Spleen (tissue), 7 donors: ENCODE data around the gene BPIFB3.

ENCODE experiments used
- CTCF ChIP-seq, 11 experiments: fragments of 200-600 bp in 7 of 11; fragments of 450-650 bp in 4 of 11; sonication (generic) in 4 of 11; IDR thresholded peaks in 8 of 11; conservative IDR thresholded peaks in 3 of 11; 1 replicate in 7 of 11; 2 replicates in 4 of 11; pipeline versions ENCODE4 v1.4.0 to v1.8.0; 2016 to 2021; ENCODE audit warnings: antibody characterized with exemption in 11 of 11, inconsistent platforms in 4 of 11, mild to moderate bottlenecking in 1 of 11
- POLR2A ChIP-seq, 3 donors: fragments of 450-650 bp; IDR thresholded peaks; one replicate each; pipeline ENCODE4 v1.5.1; 2017; ENCODE audit warnings: antibody characterized with exemption in 3 of 3, mild to moderate bottlenecking in 1 of 3
- POLR2AphosphoS5 ChIP-seq, 3 donors: sonication (generic); formaldehyde crosslinking; IDR thresholded peaks; one replicate each; pipeline ENCODE4 v1.5.1; 2017; ENCODE audit warnings: antibody characterized with exemption in 3 of 3
- donor health status: DM: no; HTN: no; CAD: no; lungs with moderate emphysema.
- donor health status: DM: no; HTN: no; CAD: no.
- donor health status: DM: no; HTN: no; CAD: no.

GRCh38 chr20:33093582-33093981 is 39.9 kb downstream of the BPIFB3 start:
- TF ChIP-seq POLR2A (IDR thresholded peaks at IDR 0.05), result no peak
- TF ChIP-seq POLR2AphosphoS5 (IDR thresholded peaks at IDR 0.05), result no peak
- no peak for TF ChIP-seq CTCF (IDR thresholded peaks at IDR 0.05 in 8 of 11, conservative IDR thresholded peaks at IDR 0.05 in 3 of 11)
